Neuronal stem cell (in vitro differentiated cells): Measurements from ENCODE around the gene PRODH2.

Experiments
- DNase-seq: peaks from one replicate; pipeline ENCODE4 v3.0.0-alpha.2; 2013; ENCODE audit warnings: low spot score
- H2AFZ ChIP-seq: one replicate; pipeline ENCODE4 v1.6.1; 2013; ENCODE audit warnings: mild to moderate bottlenecking, low read length, inconsistent platforms
- H2AK5ac ChIP-seq: 2 replicates; pipeline ENCODE4 v1.6.1; 2013; ENCODE audit warnings: low read depth, mild to moderate bottlenecking, inconsistent platforms, low read length, moderate library complexity, mixed read lengths
- H2BK120ac ChIP-seq: 2 replicates; pipeline ENCODE4 v1.6.1; 2013; ENCODE audit warnings: low read depth, mild to moderate bottlenecking, inconsistent platforms, low read length, moderate library complexity, mixed read lengths
- H2BK12ac ChIP-seq: one replicate; pipeline ENCODE4 v1.6.1; 2013; ENCODE audit warnings: low read length, inconsistent platforms
- H2BK15ac ChIP-seq: 2 replicates; pipeline ENCODE4 v1.6.1; 2013; ENCODE audit warnings: mild to moderate bottlenecking, low read length, inconsistent platforms, mixed read lengths
- H2BK5ac ChIP-seq: one replicate; pipeline ENCODE4 v1.6.1; 2013; ENCODE audit warnings: inconsistent platforms, mild to moderate bottlenecking, low read length, moderate library complexity
- H3K14ac ChIP-seq: one replicate; pipeline ENCODE4 v1.6.1; 2013; ENCODE audit warnings: low read length, inconsistent platforms
- H3K18ac ChIP-seq: 2 replicates; pipeline ENCODE4 v1.6.1; 2013; ENCODE audit warnings: low read length, inconsistent platforms
- H3K23ac ChIP-seq: 2 replicates; pipeline ENCODE4 v1.6.1; 2013; ENCODE audit warnings: low read depth, mild to moderate bottlenecking, mixed read lengths, low read length, inconsistent platforms; ENCODE audit not compliant: poor library complexity
- H3K27ac ChIP-seq: replicated peaks from 3 replicates; pipeline ENCODE4 v1.5.1; 2013; ENCODE audit warnings: low read length, inconsistent platforms
- H3K27me3 ChIP-seq, 3 experiments: 2 replicates each; pipeline ENCODE4 v1.6.1; 2013; ENCODE audit warnings: low read length in 3 of 3, mild to moderate bottlenecking in 2 of 3, inconsistent platforms in 1 of 3, low read depth in 1 of 3, mixed read lengths in 1 of 3, moderate library complexity in 1 of 3; ENCODE audit not compliant: control insufficient read depth in 3 of 3, insufficient read depth in 3 of 3
- H3K36me3 ChIP-seq, 2 donors: replicated peaks in 1 of 2; 2 replicates each; pipeline ENCODE4 v1.6.1; 2013; ENCODE audit warnings: low read length in 2 of 2; ENCODE audit not compliant: control insufficient read depth in 2 of 2, insufficient read depth in 2 of 2
- H3K4ac ChIP-seq: 2 replicates; pipeline ENCODE4 v1.6.1; 2013; ENCODE audit warnings: inconsistent platforms, mild to moderate bottlenecking, low read length, moderate library complexity
- H3K4me1 ChIP-seq, 2 donors: 1 replicate in 1 of 2; 2 replicates in 1 of 2; pipeline ENCODE4 v1.6.1; 2013; ENCODE audit warnings: low read length in 2 of 2, low read depth in 1 of 2; ENCODE audit not compliant: control insufficient read depth in 2 of 2, insufficient read depth in 1 of 2
- H3K4me2 ChIP-seq: one replicate; pipeline ENCODE4 v1.6.1; 2013; ENCODE audit warnings: mild to moderate bottlenecking, low read length, inconsistent platforms; ENCODE audit not compliant: insufficient read depth, poor library complexity, severe bottlenecking
- H3K4me3 ChIP-seq, 2 donors: 2 replicates each; pipeline ENCODE4 v1.5.1; 2013; ENCODE audit warnings: low read length in 2 of 2, mild to moderate bottlenecking in 2 of 2, inconsistent platforms in 1 of 2, moderate library complexity in 1 of 2
- H3K79me1 ChIP-seq: one replicate; pipeline ENCODE4 v1.6.1; 2013; ENCODE audit warnings: low read depth, mild to moderate bottlenecking, inconsistent platforms, low read length, moderate library complexity
- H3K9ac ChIP-seq: one replicate; pipeline ENCODE4 v1.6.1; 2013; ENCODE audit warnings: mild to moderate bottlenecking, low read depth, low read length, inconsistent platforms; ENCODE audit not compliant: poor library complexity
- H3K9me3 ChIP-seq, 2 donors: replicated peaks in 1 of 2; 2 replicates each; pipeline versions ENCODE3 to v1.6.1; 2013; ENCODE audit warnings: low read length in 2 of 2, mild to moderate bottlenecking in 2 of 2, inconsistent platforms in 1 of 2, low read depth in 1 of 2, mixed read lengths in 1 of 2, moderate library complexity in 1 of 2; ENCODE audit not compliant: control insufficient read depth in 2 of 2, insufficient read depth in 1 of 2
- H4K8ac ChIP-seq: one replicate; pipeline ENCODE4 v1.6.1; 2013; ENCODE audit warnings: low read depth, mild to moderate bottlenecking, inconsistent platforms, low read length, moderate library complexity
- H4K91ac ChIP-seq: one replicate; pipeline ENCODE4 v1.6.1; 2013; ENCODE audit warnings: low read length, low read depth, mild to moderate bottlenecking, inconsistent platforms; ENCODE audit not compliant: poor library complexity
- WGBS, 2 donors: extraction: QIAGEN DNeasy Blood & Tissue Kit; methylation state at CpG; one replicate each; pipeline ENCODE4 v1.1.7; 2013; ENCODE audit warnings: missing lambda C conversion rate in 2 of 2, mixed read lengths in 1 of 2; ENCODE audit not compliant: insufficient read length in 2 of 2, insufficient replicate concordance in 1 of 2; ENCODE audit errors: extremely low coverage in 2 of 2; 5-methylcytosine and 5-hydroxymethylcytosine counted together

PRODH2 gene

DNA sequence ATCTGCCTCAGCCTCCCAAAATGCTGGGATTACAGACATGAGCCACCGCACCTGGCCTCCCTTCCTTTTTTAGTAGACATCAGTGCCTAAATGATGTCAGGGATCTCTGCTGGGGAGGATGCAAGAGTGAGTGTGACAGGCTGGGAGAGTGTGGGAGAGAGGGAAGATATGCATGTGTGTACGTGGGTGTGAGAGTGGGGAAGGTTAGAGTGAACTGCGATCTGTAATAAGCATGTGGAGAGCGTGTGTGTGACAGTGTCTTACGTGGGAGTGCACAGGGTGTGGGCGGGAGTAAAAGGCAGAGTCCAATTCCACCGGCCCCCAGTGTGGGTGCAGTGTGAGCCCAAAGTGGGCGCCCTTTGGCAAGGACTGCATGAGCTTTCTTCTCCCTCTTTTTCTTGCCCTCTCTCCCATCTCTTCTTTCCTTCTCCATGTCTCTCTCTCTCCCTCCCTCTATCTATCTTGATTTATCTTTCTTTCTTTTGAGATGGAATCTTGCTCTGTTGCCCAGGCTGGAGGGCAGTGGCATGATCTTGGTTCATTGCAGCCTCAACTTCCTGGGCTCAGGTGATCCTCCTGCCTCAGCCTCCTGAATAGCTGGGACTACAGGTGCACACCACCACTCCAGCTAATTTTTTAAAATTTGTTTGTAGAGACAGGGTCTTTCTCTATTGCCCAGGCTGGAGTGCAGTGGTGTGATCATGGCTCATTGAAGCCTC, 40.6 kb upstream of the PRODH2 start:
- H3K27ac ChIP-seq, result no peak overlapping the region
- peaks cover 0 to 34% (median 11%) of the 10 kb centered on the region in 3 experiments for H3K27me3 ChIP-seq
- H3K4me3 ChIP-seq, result no peak overlapping the region
- 100% methylated on average over 2 of the region's 8 CpGs; no CpG with 5 or more reads in 1 of the 2 donors for WGBS, 2 donors
- H2AK5ac ChIP-seq, result no peak overlapping the region
- peaks cover 2% of the 10 kb centered on the region for H3K79me1 ChIP-seq
- no peak overlapping the region for H2AFZ ChIP-seq
- H2BK15ac ChIP-seq, result no peak overlapping the region
- no peak overlapping the region for H3K18ac ChIP-seq
- H2BK120ac ChIP-seq, result no peak overlapping the region
- no peak overlapping the region for H3K23ac ChIP-seq
- no peak overlapping the region for H3K4me2 ChIP-seq
- H3K4me1 ChIP-seq, result peaks cover 19 to 24% of the 10 kb centered on the region in 2 donors
- no peak overlapping the region for H2BK5ac ChIP-seq
- H4K91ac ChIP-seq, result no peak overlapping the region
- H3K14ac ChIP-seq, result no peak overlapping the region
- H3K4ac ChIP-seq, result no peak overlapping the region
- no peak overlapping the region for H2BK12ac ChIP-seq
- H3K36me3 ChIP-seq, result no peaks in the 10 kb centered on the region
- DNase-seq, result no peak
- no peaks in the 10 kb centered on the region for H3K9me3 ChIP-seq
- no peak overlapping the region for H4K8ac ChIP-seq
- H3K9ac ChIP-seq, result no peak overlapping the region

DNA sequence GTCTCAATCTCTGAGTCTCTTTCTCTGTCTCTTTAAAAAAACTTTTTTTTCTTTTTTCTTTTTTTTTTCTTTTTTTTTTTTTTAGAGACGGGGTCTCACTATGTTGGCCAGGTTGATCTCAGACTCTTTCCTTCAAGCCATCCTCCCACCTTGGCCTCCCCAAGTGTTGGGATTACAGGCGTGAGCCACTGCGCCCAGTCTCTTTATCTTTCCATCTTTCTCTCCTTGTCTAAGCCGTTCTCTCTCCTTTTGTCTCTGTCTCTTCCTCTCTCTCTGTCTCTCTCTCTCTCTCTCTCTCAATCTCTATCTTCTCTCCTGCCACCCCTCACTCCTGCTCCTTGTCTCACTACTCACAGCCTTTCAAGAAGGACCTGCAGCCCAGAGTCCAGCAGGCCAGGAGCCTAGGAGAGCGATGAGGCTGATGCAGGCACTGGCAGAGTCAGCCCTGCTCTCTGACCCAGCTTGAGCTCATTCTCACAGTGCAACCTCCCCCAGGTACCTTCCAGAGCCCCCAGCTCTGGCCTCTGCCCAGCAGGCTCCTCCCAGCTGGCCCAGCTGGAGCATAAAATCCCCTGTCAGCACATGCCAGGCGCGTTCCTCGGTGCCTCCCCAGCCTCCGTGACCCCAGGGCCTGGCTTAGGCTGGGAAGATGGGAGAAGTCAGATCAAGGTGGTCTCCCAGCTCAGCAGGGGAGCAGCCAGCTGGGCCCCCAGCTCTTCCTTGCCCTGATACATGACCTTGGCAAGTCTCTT, 39.6 kb upstream of the PRODH2 start, which contains the start of gene NPHS1:
Gene NPHS1, minus strand, starts transcription at position 476 of the 752 bp plus-strand sequence. CDS start 667 bp downstream, outside the sequence.
- H3K79me1 ChIP-seq, result peaks cover 2% of the 10 kb centered on the region
- no peak within 1 kb of the TSS for H2BK120ac ChIP-seq
- H2BK15ac ChIP-seq, result peak within 1 kb of the TSS; percentile 97
- H3K4me2 ChIP-seq, result no peak within 1 kb of the TSS
- no peaks in the 10 kb centered on the region for H3K36me3 ChIP-seq
- peak within 1 kb of the TSS; percentile 54 for H2BK12ac ChIP-seq
- no peaks in the 10 kb centered on the region for H3K9me3 ChIP-seq
- no peak within 1 kb of the TSS for H4K91ac ChIP-seq
- no peak for DNase-seq
- WGBS, 2 donors, result no CpG with 5 or more reads among the region's 9 CpGs
- H4K8ac ChIP-seq, result peak within 1 kb of the TSS; percentile 7
- H3K18ac ChIP-seq, result peak within 1 kb of the TSS; percentile 92
- peaks cover 19 to 22% of the 10 kb centered on the region in 2 donors for H3K4me1 ChIP-seq
- H2BK5ac ChIP-seq, result peak within 1 kb of the TSS; percentile 71
- H3K4me3 ChIP-seq, result no peak within 1 kb of the TSS
- peak within 1 kb of the TSS; percentile 96 for H3K23ac ChIP-seq
- H2AFZ ChIP-seq, result peak within 1 kb of the TSS; percentile 64
- H3K9ac ChIP-seq, result peak within 1 kb of the TSS; percentile 72
- H3K4ac ChIP-seq, result no peak within 1 kb of the TSS
- peak within 1 kb of the TSS; percentile 71 for H2AK5ac ChIP-seq
- peak within 1 kb of the TSS; percentile 31 for H3K14ac ChIP-seq
- peaks cover 0 to 44% (median 6%) of the 10 kb centered on the region in 3 experiments for H3K27me3 ChIP-seq
- no peak within 1 kb of the TSS for H3K27ac ChIP-seq

DNA sequence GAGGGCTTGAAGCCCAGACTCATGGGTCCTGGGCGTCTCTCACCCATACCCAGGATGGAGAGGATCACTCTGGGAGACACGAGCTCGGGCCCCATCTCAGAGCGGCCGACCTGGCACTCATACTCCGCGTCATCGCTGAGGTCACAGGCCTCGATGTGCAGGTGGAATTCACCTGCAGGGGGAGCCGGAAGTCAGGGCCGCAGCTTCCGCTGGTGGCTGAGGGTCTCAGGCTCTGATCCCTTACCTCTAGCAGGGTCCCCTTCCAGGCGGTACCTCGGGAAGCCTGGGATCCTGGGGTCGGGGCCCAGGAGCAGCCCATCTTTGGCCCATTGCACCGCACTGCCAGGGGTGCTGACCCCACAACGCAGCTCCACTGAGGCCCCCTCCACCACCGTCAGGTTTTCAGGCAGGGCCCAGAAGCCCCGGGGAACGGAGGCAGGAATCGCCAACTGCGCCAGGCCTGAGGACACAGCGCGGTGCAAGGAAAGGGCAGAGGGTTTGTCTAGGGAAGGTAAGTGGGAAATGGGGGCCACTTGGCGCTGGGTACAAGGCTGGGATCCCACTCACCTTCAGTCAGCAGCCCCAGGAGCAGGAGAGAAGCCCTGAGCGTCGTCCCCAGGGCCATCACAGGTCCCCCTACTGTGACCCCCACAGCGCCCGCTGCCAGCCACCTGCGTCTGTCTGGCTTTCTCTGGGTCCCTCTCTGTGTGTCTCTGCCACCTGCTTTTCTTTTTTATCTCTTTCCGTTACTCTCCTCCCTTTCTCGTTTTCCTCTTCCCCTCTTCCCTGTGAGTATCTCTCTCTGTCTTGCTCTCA, 38.8 kb upstream of the PRODH2 start:
- Histone ChIP-seq H3K36me3 (no peaks in the 10 kb centered on the region), H3K27ac (no peak overlapping the region), H3K4ac (no peak overlapping the region), H4K91ac (no peak overlapping the region), H3K18ac (peak overlapping the region; percentile 92), H3K27me3 (peaks cover 0 to 49% (median 5%) of the 10 kb centered on the region in 3 experiments), H3K79me1 (peaks cover 2% of the 10 kb centered on the region), H3K9ac (no peak overlapping the region), H2BK120ac (no peak overlapping the region), H4K8ac (peak overlapping the region; percentile 7), H2BK12ac (peak overlapping the region; percentile 54), H3K4me2 (no peak overlapping the region), H3K4me3 (no peak overlapping the region), H3K4me1 (peaks cover 19% of the 10 kb centered on the region in 2 donors), H2AFZ (peak overlapping the region; percentile 64), H2AK5ac (peak overlapping the region; percentile 68), H2BK15ac (peak overlapping the region; percentile 97), H3K23ac (peak overlapping the region; percentile 96), H3K14ac (no peak overlapping the region), H3K9me3 (no peaks in the 10 kb centered on the region), H2BK5ac (peak overlapping the region; percentile 10)
- no CpG with 5 or more reads among the region's 32 CpGs for WGBS, 2 donors
- no peak for DNase-seq
